ENCODE results near the gene GPR17. TPM values are rescaled to one million over a fixed set of nuclear protein-coding genes. Genes with fewer than 3 reads are reported as not detected.

The GPR17 gene
- total and polyA plus RNA-seq, 2 donors, result 0.11 to 0.47 TPM

- Histone ChIP-seq H3K4me3 (ENCODE audit: low read depth, low read length) (peak overlapping the region; percentile 39), H3K36me3 (ENCODE audit: insufficient read depth) (no peaks in the 10 kb centered on the region), H3K4me1 (ENCODE audit: insufficient read depth) (no peaks in the 10 kb centered on the region), H3K27ac (ENCODE audit: low read depth) (no peak overlapping the region)
- 17% methylated on average over 69 of the region's 69 CpGs for WGBS
- DNase-seq (ENCODE audit: extremely low spot score), result no peak
These were observed 18.3 kb downstream of the GPR17 start for GRCh38 chr2:127664065-127664894.

GRCh38 chr2:127664895-127665225 is 18.9 kb downstream of the GPR17 start:
- no peaks in the 10 kb centered on the region for H3K4me1 ChIP-seq (ENCODE audit: insufficient read depth)
- H3K36me3 ChIP-seq (ENCODE audit: insufficient read depth), result no peaks in the 10 kb centered on the region

GRCh38 chr2:127665267-127665893 is 19.4 kb downstream of the GPR17 start:
- no peak overlapping the region for H3K27ac ChIP-seq (ENCODE audit: low read depth)
- H3K36me3 ChIP-seq (ENCODE audit: insufficient read depth), result no peaks in the 10 kb centered on the region
- no peak for DNase-seq (ENCODE audit: extremely low spot score)
- H3K4me3 ChIP-seq (ENCODE audit: low read depth, low read length), result no peak overlapping the region
- no peaks in the 10 kb centered on the region for H3K4me1 ChIP-seq (ENCODE audit: insufficient read depth)
- WGBS, result 69% methylated on average over 8 of the region's 8 CpGs

More at GRCh38 chr2:127664895-127665225, 18.9 kb downstream of the GPR17 start:
- 69% methylated on average over 6 of the region's 6 CpGs for WGBS
- Histone ChIP-seq H3K27ac (ENCODE audit: low read depth) (no peak overlapping the region), H3K4me3 (ENCODE audit: low read depth, low read length) (no peak overlapping the region)
- DNase-seq (ENCODE audit: extremely low spot score), result no peak

- H3K36me3 ChIP-seq (ENCODE audit: insufficient read depth), result no peaks in the 10 kb centered on the region
- no peak for DNase-seq (ENCODE audit: extremely low spot score)
- no peak overlapping the region for H3K4me3 ChIP-seq (ENCODE audit: low read depth, low read length)
- H3K4me1 ChIP-seq (ENCODE audit: insufficient read depth), result no peaks in the 10 kb centered on the region
- WGBS, result 51% methylated on average over 7 of the region's 7 CpGs
- H3K27ac ChIP-seq (ENCODE audit: low read depth), result no peak overlapping the region
These were observed 23.1 kb downstream of the GPR17 start for GRCh38 chr2:127669056-127669455.

- DNase-seq (ENCODE audit: extremely low spot score), result no peak
- H3K4me3 ChIP-seq (ENCODE audit: low read depth, low read length), result no peak overlapping the region
- H3K4me1 ChIP-seq (ENCODE audit: insufficient read depth), result no peaks in the 10 kb centered on the region
- H3K36me3 ChIP-seq (ENCODE audit: insufficient read depth), result no peaks in the 10 kb centered on the region
- H3K27ac ChIP-seq (ENCODE audit: low read depth), result no peak overlapping the region
- WGBS, result 62% methylated on average over 10 of the region's 10 CpGs
These were observed 24.4 kb downstream of the GPR17 start for GRCh38 chr2:127670055-127670956.

GRCh38 chr2:127670957-127671290 is 25.0 kb downstream of the GPR17 start:
- DNase-seq (ENCODE audit: extremely low spot score), result no peak
- H3K4me3 ChIP-seq (ENCODE audit: low read depth, low read length), result no peak overlapping the region
- no peak overlapping the region for H3K27ac ChIP-seq (ENCODE audit: low read depth)
- 68% methylated on average over 5 of the region's 5 CpGs for WGBS
- no peaks in the 10 kb centered on the region for H3K4me1 ChIP-seq (ENCODE audit: insufficient read depth)
- no peaks in the 10 kb centered on the region for H3K36me3 ChIP-seq (ENCODE audit: insufficient read depth)

GRCh38 chr2:127671557-127672302 is 25.8 kb downstream of the GPR17 start:
- DNase-seq (ENCODE audit: extremely low spot score), result no peak
- 59% methylated on average over 14 of the region's 14 CpGs for WGBS
- H3K4me3 ChIP-seq (ENCODE audit: low read depth, low read length), result no peak overlapping the region
- no peaks in the 10 kb centered on the region for H3K36me3 ChIP-seq (ENCODE audit: insufficient read depth)
- H3K4me1 ChIP-seq (ENCODE audit: insufficient read depth), result no peaks in the 10 kb centered on the region
- H3K27ac ChIP-seq (ENCODE audit: low read depth), result no peak overlapping the region

GRCh38 chr2:127672341-127673224 is 26.6 kb downstream of the GPR17 start:
- H3K4me1 ChIP-seq (ENCODE audit: insufficient read depth), result no peaks in the 10 kb centered on the region
- 45% methylated on average over 20 of the region's 20 CpGs for WGBS
- DNase-seq (ENCODE audit: extremely low spot score), result no peak

GRCh38 chr2:127673291-127674069 is 27.5 kb downstream of the GPR17 start:
- Histone ChIP-seq H3K4me1 (ENCODE audit: insufficient read depth) (no peaks in the 10 kb centered on the region), H3K36me3 (ENCODE audit: insufficient read depth) (no peaks in the 10 kb centered on the region), H3K4me3 (ENCODE audit: low read depth, low read length) (peak overlapping the region; percentile 73), H3K27ac (ENCODE audit: low read depth) (peak overlapping the region; percentile 38)
- WGBS, result 49% methylated on average over 17 of the region's 17 CpGs
- no peak for DNase-seq (ENCODE audit: extremely low spot score)

More at GRCh38 chr2:127672341-127673224, 26.6 kb downstream of the GPR17 start:
- peak overlapping the region; percentile 73 for H3K4me3 ChIP-seq (ENCODE audit: low read depth, low read length)
- H3K27ac ChIP-seq (ENCODE audit: low read depth), result peak overlapping the region; percentile 53
- H3K36me3 ChIP-seq (ENCODE audit: insufficient read depth), result no peaks in the 10 kb centered on the region

- H3K4me1 ChIP-seq (ENCODE audit: insufficient read depth), result no peaks in the 10 kb centered on the region
- no peak for DNase-seq (ENCODE audit: extremely low spot score)
- H3K4me3 ChIP-seq (ENCODE audit: low read depth, low read length), result peak overlapping the region; percentile 73
- WGBS, result 3% methylated on average over 72 of the region's 72 CpGs
- no peaks in the 10 kb centered on the region for H3K36me3 ChIP-seq (ENCODE audit: insufficient read depth)
- H3K27ac ChIP-seq (ENCODE audit: low read depth), result peak overlapping the region; percentile 51
These were observed 28.6 kb downstream of the GPR17 start for GRCh38 chr2:127674241-127675209.
